ENCODE data around the gene LRG1. TPM values are rescaled to one million over a fixed set of nuclear protein-coding genes. Genes with fewer than 3 reads are reported as not detected.

The LRG1 gene
- total and polyA plus RNA-seq, 2 of the 13 experiments (the other 11 are each of a cell fraction or from before 2014, with no cell fraction given), result 12.0 to 39.3 TPM

DNA sequence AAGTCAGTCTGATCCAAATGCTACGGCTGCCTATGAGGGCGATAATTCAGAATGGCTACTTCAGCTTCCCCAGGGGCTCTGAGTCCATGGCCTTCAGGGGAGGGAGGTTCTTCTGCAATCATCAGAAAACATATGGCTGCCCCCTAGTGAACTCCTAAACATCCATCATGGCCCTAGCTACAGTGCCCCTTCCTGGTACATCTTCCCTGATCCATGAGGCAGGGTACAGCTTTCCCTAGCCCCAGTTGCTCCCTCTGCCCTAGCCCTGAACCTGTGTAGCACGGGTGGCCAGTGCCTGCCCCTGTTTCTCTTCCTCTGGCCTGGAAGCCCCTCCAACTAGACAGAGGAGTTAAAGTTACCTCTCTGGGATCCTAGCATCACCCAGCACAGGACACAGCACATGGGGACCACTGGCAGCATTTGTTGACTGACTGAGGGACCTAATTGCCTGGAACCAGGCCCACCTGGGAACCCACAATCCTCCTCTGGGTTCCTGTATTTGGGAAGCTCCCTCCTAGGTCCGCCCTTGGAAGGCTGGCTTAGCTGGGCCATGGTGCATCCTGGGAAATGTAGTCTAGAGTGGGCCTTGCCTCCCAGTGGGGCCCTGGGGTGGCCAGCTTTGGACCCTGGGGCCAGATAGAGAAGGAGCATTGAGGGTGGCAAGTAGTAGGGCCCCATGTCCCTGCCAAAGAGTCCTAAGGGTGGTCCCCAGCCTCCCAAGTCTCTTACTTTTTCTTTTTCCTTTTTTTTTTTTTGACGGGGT lies 37.4 kb upstream of the LRG1 start (continued):
- TF ChIP-seq GZF1 (CRISPR knock-in tag; IDR thresholded peaks at IDR 0.05), result no peak
- peak; percentile 24; the same call in 1 of the 2 replicates for TF ChIP-seq HCFC1 (IDR thresholded peaks at IDR 0.05; ENCODE audit: low read depth, low read length)
- TF ChIP-seq, protein P1, sequence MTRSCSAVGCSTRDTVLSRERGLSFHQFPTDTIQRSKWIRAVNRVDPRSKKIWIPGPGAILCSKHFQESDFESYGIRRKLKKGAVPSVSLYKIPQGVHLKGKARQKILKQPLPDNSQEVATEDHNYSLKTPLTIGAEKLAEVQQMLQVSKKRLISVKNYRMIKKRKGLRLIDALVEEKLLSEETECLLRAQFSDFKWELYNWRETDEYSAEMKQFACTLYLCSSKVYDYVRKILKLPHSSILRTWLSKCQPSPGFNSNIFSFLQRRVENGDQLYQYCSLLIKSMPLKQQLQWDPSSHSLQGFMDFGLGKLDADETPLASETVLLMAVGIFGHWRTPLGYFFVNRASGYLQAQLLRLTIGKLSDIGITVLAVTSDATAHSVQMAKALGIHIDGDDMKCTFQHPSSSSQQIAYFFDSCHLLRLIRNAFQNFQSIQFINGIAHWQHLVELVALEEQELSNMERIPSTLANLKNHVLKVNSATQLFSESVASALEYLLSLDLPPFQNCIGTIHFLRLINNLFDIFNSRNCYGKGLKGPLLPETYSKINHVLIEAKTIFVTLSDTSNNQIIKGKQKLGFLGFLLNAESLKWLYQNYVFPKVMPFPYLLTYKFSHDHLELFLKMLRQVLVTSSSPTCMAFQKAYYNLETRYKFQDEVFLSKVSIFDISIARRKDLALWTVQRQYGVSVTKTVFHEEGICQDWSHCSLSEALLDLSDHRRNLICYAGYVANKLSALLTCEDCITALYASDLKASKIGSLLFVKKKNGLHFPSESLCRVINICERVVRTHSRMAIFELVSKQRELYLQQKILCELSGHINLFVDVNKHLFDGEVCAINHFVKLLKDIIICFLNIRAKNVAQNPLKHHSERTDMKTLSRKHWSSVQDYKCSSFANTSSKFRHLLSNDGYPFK (CRISPR knock-in tag; IDR thresholded peaks at IDR 0.05; ENCODE audit: borderline replicate concordance), result 0 out of 2 replicates have a peak, but pooled peaks have one; percentile 19
- 0 out of 2 replicates have a peak, but pooled peaks have one; percentile 36 for TF ChIP-seq ZNF839 (CRISPR knock-in tag; IDR thresholded peaks at IDR 0.05; ENCODE audit: borderline replicate concordance)
- TF ChIP-seq ZFY (CRISPR knock-in tag; IDR thresholded peaks at IDR 0.05), result peak; percentile 27; the same call in 1 of the 2 replicates
- TF ChIP-seq, protein P2, sequence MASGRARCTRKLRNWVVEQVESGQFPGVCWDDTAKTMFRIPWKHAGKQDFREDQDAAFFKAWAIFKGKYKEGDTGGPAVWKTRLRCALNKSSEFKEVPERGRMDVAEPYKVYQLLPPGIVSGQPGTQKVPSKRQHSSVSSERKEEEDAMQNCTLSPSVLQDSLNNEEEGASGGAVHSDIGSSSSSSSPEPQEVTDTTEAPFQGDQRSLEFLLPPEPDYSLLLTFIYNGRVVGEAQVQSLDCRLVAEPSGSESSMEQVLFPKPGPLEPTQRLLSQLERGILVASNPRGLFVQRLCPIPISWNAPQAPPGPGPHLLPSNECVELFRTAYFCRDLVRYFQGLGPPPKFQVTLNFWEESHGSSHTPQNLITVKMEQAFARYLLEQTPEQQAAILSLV (CRISPR knock-in tag; IDR thresholded peaks at IDR 0.05; ENCODE audit: borderline replicate concordance), result no peak
- TF ChIP-seq, protein P3, sequence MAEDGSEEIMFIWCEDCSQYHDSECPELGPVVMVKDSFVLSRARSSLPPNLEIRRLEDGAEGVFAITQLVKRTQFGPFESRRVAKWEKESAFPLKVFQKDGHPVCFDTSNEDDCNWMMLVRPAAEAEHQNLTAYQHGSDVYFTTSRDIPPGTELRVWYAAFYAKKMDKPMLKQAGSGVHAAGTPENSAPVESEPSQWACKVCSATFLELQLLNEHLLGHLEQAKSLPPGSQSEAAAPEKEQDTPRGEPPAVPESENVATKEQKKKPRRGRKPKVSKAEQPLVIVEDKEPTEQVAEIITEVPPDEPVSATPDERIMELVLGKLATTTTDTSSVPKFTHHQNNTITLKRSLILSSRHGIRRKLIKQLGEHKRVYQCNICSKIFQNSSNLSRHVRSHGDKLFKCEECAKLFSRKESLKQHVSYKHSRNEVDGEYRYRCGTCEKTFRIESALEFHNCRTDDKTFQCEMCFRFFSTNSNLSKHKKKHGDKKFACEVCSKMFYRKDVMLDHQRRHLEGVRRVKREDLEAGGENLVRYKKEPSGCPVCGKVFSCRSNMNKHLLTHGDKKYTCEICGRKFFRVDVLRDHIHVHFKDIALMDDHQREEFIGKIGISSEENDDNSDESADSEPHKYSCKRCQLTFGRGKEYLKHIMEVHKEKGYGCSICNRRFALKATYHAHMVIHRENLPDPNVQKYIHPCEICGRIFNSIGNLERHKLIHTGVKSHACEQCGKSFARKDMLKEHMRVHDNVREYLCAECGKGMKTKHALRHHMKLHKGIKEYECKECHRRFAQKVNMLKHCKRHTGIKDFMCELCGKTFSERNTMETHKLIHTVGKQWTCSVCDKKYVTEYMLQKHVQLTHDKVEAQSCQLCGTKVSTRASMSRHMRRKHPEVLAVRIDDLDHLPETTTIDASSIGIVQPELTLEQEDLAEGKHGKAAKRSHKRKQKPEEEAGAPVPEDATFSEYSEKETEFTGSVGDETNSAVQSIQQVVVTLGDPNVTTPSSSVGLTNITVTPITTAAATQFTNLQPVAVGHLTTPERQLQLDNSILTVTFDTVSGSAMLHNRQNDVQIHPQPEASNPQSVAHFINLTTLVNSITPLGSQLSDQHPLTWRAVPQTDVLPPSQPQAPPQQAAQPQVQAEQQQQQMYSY (CRISPR knock-in tag; IDR thresholded peaks at IDR 0.05), result peak; percentile 70
- no peak for TF ChIP-seq ZNF589 (CRISPR knock-in tag; conservative IDR thresholded peaks at IDR 0.05)
- TF ChIP-seq ZFP1 (CRISPR knock-in tag; IDR thresholded peaks at IDR 0.05), result no peak
- TF ChIP-seq, protein P4, sequence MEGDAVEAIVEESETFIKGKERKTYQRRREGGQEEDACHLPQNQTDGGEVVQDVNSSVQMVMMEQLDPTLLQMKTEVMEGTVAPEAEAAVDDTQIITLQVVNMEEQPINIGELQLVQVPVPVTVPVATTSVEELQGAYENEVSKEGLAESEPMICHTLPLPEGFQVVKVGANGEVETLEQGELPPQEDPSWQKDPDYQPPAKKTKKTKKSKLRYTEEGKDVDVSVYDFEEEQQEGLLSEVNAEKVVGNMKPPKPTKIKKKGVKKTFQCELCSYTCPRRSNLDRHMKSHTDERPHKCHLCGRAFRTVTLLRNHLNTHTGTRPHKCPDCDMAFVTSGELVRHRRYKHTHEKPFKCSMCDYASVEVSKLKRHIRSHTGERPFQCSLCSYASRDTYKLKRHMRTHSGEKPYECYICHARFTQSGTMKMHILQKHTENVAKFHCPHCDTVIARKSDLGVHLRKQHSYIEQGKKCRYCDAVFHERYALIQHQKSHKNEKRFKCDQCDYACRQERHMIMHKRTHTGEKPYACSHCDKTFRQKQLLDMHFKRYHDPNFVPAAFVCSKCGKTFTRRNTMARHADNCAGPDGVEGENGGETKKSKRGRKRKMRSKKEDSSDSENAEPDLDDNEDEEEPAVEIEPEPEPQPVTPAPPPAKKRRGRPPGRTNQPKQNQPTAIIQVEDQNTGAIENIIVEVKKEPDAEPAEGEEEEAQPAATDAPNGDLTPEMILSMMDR (CRISPR knock-in tag; IDR thresholded peaks at IDR 0.05), result peak; percentile 16
- 0 out of 2 replicates have a peak, but pooled peaks have one; percentile 21 for TF ChIP-seq ZNF605 (CRISPR knock-in tag; IDR thresholded peaks at IDR 0.05)
- TF ChIP-seq ZFP90 (CRISPR knock-in tag; IDR thresholded peaks at IDR 0.05; ENCODE audit: borderline replicate concordance), result no peak
- TF ChIP-seq, protein P5, sequence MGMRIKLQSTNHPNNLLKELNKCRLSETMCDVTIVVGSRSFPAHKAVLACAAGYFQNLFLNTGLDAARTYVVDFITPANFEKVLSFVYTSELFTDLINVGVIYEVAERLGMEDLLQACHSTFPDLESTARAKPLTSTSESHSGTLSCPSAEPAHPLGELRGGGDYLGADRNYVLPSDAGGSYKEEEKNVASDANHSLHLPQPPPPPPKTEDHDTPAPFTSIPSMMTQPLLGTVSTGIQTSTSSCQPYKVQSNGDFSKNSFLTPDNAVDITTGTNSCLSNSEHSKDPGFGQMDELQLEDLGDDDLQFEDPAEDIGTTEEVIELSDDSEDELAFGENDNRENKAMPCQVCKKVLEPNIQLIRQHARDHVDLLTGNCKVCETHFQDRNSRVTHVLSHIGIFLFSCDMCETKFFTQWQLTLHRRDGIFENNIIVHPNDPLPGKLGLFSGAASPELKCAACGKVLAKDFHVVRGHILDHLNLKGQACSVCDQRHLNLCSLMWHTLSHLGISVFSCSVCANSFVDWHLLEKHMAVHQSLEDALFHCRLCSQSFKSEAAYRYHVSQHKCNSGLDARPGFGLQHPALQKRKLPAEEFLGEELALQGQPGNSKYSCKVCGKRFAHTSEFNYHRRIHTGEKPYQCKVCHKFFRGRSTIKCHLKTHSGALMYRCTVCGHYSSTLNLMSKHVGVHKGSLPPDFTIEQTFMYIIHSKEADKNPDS (CRISPR knock-in tag; IDR thresholded peaks at IDR 0.05), result 0 out of 2 replicates have a peak, but pooled peaks have one; percentile 36
- no peak for TF ChIP-seq ZNF766 (CRISPR knock-in tag; IDR thresholded peaks at IDR 0.05; ENCODE audit: borderline replicate concordance)
- TF ChIP-seq, protein P6, sequence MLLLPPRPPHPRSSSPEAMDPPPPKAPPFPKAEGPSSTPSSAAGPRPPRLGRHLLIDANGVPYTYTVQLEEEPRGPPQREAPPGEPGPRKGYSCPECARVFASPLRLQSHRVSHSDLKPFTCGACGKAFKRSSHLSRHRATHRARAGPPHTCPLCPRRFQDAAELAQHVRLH (CRISPR knock-in tag; IDR thresholded peaks at IDR 0.05; ENCODE audit: borderline replicate concordance, low read depth), result no peak
